Activated CD4-positive, alpha-beta memory T cell treated with anti-CD3 and anti-CD28 coated beads, Interleukin-2, amount 10 ng/mL, durations not matched to agents 7 days and 5 days (primary cell): ENCODE results near the gene CEP63. TPM values are rescaled to one million over a fixed set of nuclear protein-coding genes. Genes with fewer than 3 reads are reported as not detected.

Experiments
- CTCF ChIA-PET: fragments of 350-600 bp; sonication (Branson Sonifier 250); formaldehyde crosslinking; loops from one replicate; lab custom pipeline; 2021; ENCODE audit warnings: antibody characterized with exemption, inconsistent platforms; lab: Charles Lee
- POLR2A ChIA-PET: fragments of 350-600 bp; sonication (Branson Sonifier 250); formaldehyde crosslinking; loops from one replicate; lab custom pipeline; 2021; ENCODE audit warnings: antibody characterized with exemption; lab: Charles Lee
- DNase-seq: peaks from one replicate; pipeline ENCODE4 v3.0.0-alpha.2; 2020
- H3K27ac Mint-ChIP-seq: one replicate; pipeline ENCODE4 v1.8.0; 2021; ENCODE audit warnings: mild to moderate bottlenecking, mixed read lengths
- H3K27me3 Mint-ChIP-seq: one replicate; pipeline ENCODE4 v1.8.0; 2021; ENCODE audit warnings: mixed read lengths
- H3K36me3 Mint-ChIP-seq: one replicate; pipeline ENCODE4 v1.8.0; 2021; ENCODE audit warnings: low read depth, mixed read lengths
- H3K4me1 Mint-ChIP-seq: one replicate; pipeline ENCODE4 v1.8.0; 2021; ENCODE audit warnings: mixed read lengths
- H3K4me3 Mint-ChIP-seq: one replicate; pipeline ENCODE4 v1.8.0; 2021; ENCODE audit warnings: mild to moderate bottlenecking, mixed read lengths
- H3K9me3 Mint-ChIP-seq: one replicate; pipeline ENCODE4 v1.8.0; 2021; ENCODE audit warnings: mixed read lengths
- total RNA-seq, 2 experiments: library from RNA; stranded (reverse); gene quantifications; one replicate each; pipeline ENCODE4 v1.2.3, GENCODE V29; 2021

CEP63 gene
- total RNA-seq, 2 experiments from 2014 or later, result 22.4 to 24.2 TPM

DNA sequence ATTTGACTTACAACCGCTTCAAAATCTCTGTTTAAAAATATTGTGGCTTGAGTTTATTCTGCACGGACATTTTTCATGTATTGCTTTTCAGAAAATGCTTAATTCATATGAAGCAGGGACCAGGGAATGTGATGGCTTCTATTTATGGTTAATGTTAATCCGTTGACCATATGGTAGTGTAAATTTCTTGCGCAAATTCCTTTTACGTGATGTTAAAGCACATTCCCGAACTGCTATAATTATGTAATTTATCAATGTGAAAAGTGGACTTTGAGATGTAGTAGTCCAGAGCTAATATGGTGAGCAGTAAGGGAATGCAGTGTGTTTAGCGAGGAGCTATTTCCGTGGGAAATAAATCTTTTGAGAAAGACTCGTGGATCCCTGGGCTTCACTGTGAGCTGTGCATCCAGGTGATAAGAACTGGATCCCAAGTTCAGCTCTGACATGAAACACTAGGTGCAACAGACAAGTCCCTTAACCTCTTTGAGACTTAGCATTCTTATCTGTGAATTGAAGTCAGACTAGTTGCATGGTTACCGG is 27.4 kb upstream of the CEP63 start:
- Mint-ChIP-seq H3K4me1 (no peaks in the 10 kb centered on the region), H3K27ac (no peak overlapping the region), H3K27me3 (peaks cover 34% of the 10 kb centered on the region), H3K9me3 (no peaks in the 10 kb centered on the region), H3K36me3 (no peaks in the 10 kb centered on the region), H3K4me3 (no peak overlapping the region)
- ChIA-PET POLR2A (no interaction called here), CTCF (no interaction called here)
- DNase-seq, result no peak

DNA sequence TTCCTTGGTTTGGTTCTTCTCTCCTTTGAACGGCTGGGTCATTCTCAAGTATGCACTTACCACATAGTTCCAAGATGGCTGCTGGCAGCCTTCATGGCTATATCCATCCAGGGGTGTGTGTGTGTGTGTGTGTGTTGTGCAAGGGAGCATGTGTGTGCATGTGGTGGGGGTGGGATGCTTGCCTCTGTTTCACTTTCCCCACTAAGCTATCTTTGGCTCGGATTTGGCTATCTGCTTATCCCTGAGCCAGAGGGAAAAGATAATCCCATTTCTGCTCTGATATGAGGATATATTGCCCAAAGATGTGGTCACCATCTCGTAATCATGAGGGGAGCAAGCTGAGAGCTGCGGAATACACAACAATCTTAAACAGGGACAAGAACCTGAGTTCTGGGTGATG is 26.3 kb upstream of the CEP63 start:
- CTCF ChIA-PET, result interaction anchor here (0.9 kb wide), 1 partner anchor 14 kb away, joined by 3 read pairs; no protein-coding TSS in a partner anchor
- no peaks in the 10 kb centered on the region for H3K9me3 Mint-ChIP-seq
- POLR2A ChIA-PET, result no interaction called here
- no peaks in the 10 kb centered on the region for H3K36me3 Mint-ChIP-seq
- H3K27ac Mint-ChIP-seq, result no peak overlapping the region
- H3K4me1 Mint-ChIP-seq, result no peaks in the 10 kb centered on the region
- no peak for DNase-seq
- H3K4me3 Mint-ChIP-seq, result no peak overlapping the region
- H3K27me3 Mint-ChIP-seq, result peaks cover 29% of the 10 kb centered on the region

DNA sequence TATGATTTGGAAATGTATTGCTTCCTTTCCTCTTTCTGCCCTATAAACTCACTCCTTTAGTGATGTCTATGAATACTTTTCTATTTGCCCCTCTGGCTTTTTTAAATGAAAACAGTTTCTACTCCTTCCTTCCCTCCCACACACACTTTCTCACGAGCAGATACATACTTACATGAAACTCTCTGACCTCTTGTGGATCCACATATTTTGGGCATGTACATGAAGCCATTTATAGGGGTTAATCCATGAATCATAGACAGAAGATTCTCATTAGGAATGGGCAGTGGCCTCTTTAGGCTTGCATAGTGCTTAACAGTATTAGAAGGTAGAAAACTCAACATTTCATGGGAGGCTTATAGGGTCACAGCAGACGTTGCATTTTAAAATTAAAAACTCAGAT is 24.9 kb upstream of the CEP63 start:
- no peak overlapping the region for H3K4me3 Mint-ChIP-seq
- H3K9me3 Mint-ChIP-seq, result no peaks in the 10 kb centered on the region
- peaks cover 27% of the 10 kb centered on the region for H3K27me3 Mint-ChIP-seq
- POLR2A ChIA-PET, result no interaction called here
- H3K36me3 Mint-ChIP-seq, result no peaks in the 10 kb centered on the region
- H3K4me1 Mint-ChIP-seq, result no peaks in the 10 kb centered on the region
- no peak for DNase-seq
- CTCF ChIA-PET, result no interaction called here
- no peak overlapping the region for H3K27ac Mint-ChIP-seq

DNA sequence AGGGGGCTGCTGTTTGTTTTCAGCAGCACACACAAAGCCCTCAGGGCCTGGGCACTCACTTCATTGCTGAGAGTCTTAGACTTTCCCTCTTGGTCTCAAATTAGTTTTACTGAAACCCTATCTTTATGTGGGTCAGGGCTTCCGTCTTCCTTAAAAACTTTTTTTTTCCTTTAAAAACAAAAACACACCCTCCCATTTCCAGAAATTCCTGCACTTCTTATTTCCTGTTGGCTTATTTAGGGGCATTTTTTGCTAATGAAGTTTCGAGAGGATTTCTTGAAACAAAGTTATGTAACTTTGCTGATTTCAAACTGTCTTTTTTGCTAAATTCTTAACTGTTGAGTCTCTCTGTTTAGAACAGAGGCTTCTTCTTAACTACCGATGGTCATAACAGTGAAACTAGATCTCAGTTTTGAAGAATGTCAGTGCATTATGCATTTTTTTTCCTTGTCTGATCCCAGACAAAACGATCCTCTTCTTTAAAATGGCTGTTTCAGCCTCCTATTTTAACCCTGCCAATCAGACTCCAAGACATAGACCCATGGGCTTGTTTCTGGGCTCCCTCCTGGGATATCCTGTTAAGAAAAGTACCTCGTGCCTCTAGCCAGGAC is 23.4 kb upstream of the CEP63 start:
- no peaks in the 10 kb centered on the region for H3K9me3 Mint-ChIP-seq
- POLR2A ChIA-PET, result no interaction called here

DNA sequence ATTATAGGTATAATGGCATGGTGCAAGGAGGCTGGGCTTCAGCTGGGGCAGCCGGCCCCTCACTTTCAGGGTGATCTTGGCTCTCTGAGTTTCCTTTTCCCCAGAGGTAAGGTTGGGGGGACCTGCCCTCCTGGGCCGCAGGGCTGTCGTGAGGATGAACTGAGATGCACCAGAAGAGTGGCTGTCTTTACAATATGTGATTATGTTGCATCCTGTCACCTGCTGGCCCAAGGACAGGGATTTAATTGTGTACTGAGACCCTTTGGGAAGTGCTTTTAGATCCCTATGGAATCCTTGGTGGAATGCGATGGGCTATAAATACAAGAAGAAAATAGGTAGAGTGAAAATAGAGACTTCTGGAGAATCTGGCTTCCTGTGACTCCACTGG is 22.2 kb upstream of the CEP63 start:
- ChIA-PET CTCF (no interaction called here), POLR2A (no interaction called here)
- H3K4me3 Mint-ChIP-seq, result no peak overlapping the region
- H3K36me3 Mint-ChIP-seq, result no peaks in the 10 kb centered on the region
- H3K27ac Mint-ChIP-seq, result no peak overlapping the region
- no peaks in the 10 kb centered on the region for H3K4me1 Mint-ChIP-seq
- DNase-seq, result no peak
- no peaks in the 10 kb centered on the region for H3K9me3 Mint-ChIP-seq
- peaks cover 14% of the 10 kb centered on the region for H3K27me3 Mint-ChIP-seq

More for the DNA sequence above, 23.4 kb upstream of the CEP63 start:
- CTCF ChIA-PET, result no interaction called here
- Mint-ChIP-seq H3K36me3 (no peaks in the 10 kb centered on the region), H3K4me3 (no peak overlapping the region), H3K4me1 (no peaks in the 10 kb centered on the region), H3K27ac (no peak overlapping the region), H3K27me3 (peaks cover 22% of the 10 kb centered on the region)
- DNase-seq, result no peak

DNA sequence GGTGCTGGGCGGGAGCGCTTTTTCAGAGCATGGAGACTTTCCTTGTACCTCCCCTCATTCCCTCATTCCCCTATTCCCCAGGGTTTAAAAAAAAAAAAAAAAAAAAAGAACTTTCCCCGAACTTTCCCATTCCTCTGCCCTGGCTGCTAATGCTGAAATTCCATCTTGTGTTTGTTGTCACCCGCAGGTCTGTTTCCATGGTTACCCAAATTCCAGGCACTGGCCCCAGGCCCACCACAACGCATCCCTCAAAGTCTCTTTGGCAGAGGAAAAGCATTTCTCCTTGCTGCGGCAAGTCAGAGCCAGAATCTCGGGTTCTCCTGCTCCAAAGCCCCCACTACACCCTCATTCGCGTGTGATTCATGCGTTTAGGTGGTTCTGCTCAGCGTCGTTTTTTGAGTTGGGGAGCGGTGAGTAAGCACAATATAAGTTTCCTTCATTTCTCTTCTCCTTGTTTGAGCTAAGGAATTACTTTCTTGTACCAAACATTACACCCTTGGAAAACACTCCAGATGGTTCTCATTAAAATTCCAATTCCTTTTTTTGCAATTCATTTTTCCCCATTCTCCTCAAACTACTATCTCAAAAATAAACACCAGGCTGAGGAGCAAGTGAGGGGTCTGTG is 21.7 kb upstream of the CEP63 start:
- Mint-ChIP-seq H3K9me3 (no peaks in the 10 kb centered on the region), H3K4me3 (no peak overlapping the region), H3K36me3 (no peaks in the 10 kb centered on the region), H3K27ac (no peak overlapping the region), H3K4me1 (no peaks in the 10 kb centered on the region), H3K27me3 (peaks cover 14% of the 10 kb centered on the region)
- ChIA-PET CTCF (no interaction called here), POLR2A (no interaction called here)
- no peak for DNase-seq

DNA sequence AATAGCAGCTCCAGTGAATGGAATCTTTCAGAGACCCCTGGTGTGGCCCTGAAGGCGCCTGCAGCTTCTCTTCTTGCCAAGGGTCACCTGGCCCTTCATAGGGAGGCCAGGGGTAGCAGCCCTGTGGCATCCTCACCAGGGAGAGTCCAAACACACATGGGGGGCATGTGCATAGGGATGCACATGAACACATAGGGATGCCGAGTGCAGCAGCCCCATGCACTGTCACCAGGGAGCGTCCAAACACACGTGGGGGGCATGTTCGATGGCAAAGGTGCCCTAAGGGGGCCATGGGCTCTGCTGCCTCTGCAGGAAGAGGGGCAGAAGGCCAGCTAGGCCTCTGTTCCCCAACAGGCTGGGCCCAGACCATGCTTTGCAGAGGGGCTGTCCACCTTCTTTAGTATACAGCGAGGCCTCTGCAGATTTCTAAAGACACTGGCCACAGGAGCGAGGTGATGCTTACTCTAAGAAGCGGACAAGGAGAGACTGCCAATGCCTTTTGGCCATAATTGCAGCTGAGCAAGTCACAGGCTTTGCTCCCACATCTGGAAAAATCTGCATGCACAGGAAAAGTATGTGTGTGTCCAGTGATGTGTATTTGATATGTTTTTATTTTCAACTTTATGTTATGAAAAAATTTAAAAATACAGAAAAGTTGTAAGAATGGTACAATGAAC is 21.0 kb upstream of the CEP63 start:
- CTCF ChIA-PET, result interaction anchor here (0.7 kb wide), 1 partner anchor 439 kb away, joined by 3 read pairs; no protein-coding TSS in a partner anchor
- no peak for DNase-seq
- Mint-ChIP-seq H3K4me3 (no peak overlapping the region), H3K27ac (no peak overlapping the region), H3K27me3 (peaks cover 9% of the 10 kb centered on the region), H3K9me3 (no peaks in the 10 kb centered on the region), H3K36me3 (no peaks in the 10 kb centered on the region), H3K4me1 (no peaks in the 10 kb centered on the region)
- POLR2A ChIA-PET, result no interaction called here

DNA sequence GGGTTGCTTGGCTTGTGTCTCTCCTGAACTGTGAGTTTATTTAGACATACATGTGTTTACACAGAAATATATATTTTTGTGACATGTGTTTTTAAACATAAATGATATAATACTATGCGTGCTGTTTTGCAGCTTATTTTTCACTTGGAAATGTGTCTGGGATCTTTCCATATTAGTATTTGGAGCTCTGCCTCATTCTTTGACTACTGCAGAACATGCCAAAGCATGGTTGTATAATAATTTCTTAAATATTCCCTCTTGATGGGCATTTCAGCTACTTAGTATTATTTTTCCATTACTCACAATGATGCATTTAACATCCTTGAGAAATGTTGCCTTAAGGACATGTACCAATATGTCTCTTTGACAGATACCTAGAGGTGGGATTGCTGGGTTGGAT is 19.5 kb upstream of the CEP63 start:
- CTCF ChIA-PET, result interaction anchor here (1.0 kb wide), 2 partner anchors 11 to 16 kb away, joined by 4 read pairs; no protein-coding TSS in a partner anchor
- no peaks in the 10 kb centered on the region for H3K9me3 Mint-ChIP-seq
- no peak for DNase-seq

DNA sequence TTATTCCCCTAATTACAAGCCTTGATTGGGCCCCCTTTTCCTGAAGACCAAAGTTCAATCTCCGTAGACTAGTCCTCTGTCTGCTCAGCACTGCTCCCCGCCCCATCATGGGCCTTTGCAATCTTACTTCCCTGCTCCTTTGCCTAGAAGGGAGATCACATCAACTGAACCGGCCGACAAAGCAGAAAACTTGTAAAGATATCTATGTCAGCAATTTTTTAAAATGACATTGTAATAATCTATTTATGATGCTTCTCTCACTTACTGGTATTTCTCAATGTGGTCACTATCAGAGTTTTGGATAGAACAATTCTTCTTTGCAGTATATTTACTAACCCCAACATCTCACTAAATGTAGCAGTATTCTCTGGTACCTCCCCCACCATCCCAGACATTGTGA is 17.3 kb upstream of the CEP63 start:
- no peaks in the 10 kb centered on the region for H3K9me3 Mint-ChIP-seq
- DNase-seq, result no peak
- no peak overlapping the region for H3K4me3 Mint-ChIP-seq
- H3K4me1 Mint-ChIP-seq, result no peaks in the 10 kb centered on the region
- ChIA-PET POLR2A (no interaction called here), CTCF (interaction anchor here (1.5 kb wide), 1 partner anchor 9 kb away, joined by 9 read pairs; no protein-coding TSS in a partner anchor)
- H3K36me3 Mint-ChIP-seq, result no peaks in the 10 kb centered on the region
- no peaks in the 10 kb centered on the region for H3K27me3 Mint-ChIP-seq
- no peak overlapping the region for H3K27ac Mint-ChIP-seq

More for the DNA sequence above, 19.5 kb upstream of the CEP63 start:
- Mint-ChIP-seq H3K4me1 (no peaks in the 10 kb centered on the region), H3K36me3 (no peaks in the 10 kb centered on the region), H3K4me3 (no peak overlapping the region), H3K27ac (no peak overlapping the region), H3K27me3 (peaks cover 5% of the 10 kb centered on the region)
- POLR2A ChIA-PET, result interaction anchor here (0.7 kb wide), 1 partner anchor 19 kb away, joined by 3 read pairs; no protein-coding TSS in a partner anchor

DNA sequence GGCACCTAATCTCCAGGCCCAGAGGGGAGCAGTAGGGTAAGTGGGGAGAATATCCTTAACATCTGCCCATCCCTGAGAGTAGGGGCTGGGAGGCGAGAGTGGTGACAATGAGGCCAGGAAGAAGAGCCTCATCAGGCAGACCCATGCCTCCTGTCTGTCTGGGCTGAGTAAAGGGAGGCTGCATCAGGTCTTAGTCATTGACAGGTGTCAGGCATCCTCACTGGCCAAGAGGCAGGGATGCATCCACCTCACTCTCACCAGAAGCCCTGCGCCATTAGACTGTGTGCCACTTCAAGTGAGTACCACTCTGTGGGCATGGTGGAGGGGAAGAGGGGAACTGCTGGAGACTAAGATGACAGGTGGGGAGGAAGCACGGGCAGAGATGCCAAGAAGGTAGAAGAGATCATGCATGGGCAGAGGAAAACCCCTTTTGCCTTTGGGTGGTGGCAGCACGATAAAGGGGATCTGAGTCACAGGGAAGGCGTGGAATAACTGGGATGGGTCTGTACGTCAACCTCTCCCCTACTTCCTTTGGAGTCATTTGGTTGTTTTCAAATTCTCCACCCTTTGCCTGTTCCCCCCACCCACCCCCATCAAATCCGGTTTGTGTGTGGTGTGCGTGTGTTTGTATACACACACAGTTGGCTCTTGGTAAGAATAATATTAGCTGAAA is 14.2 kb upstream of the CEP63 start:
- ChIA-PET POLR2A (interaction anchor here (6.8 kb wide), 1 partner anchor 14 kb away, joined by 41 read pairs; the partner anchor contains the start of genes ANAPC13 and CEP63), CTCF (interaction anchor here (1.4 to 6.4 kb wide), 3 partner anchors 14 to 166 kb away, joined by 3 to 62 read pairs (median 13); partner anchors contain the start of genes ANAPC13 and CEP63)
- Mint-ChIP-seq H3K9me3 (no peaks in the 10 kb centered on the region), H3K36me3 (peaks cover 3% of the 10 kb centered on the region), H3K27me3 (no peaks in the 10 kb centered on the region), H3K27ac (no peak overlapping the region), H3K4me3 (no peak overlapping the region), H3K4me1 (peaks cover 2% of the 10 kb centered on the region)
- no peak for DNase-seq

DNA sequence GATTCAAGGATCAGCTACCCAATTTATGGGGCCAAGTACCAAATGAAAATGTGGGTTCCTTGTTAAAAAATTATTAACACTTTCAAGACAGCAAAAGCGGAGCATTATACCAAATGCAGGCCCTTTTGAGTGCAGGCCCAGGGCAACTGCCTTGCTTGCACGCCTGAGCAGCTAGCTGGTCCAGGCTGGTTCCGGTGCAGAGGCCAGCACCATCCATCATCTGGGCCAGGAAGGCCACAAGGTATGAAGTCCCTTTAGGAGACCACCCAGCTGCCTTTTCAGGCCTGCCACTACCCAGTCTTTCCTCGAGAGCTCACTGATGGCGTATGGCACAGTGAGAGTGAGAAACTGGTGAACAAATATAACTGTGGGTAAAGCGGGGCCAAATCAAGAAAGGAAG is 13.0 kb upstream of the CEP63 start:
- H3K4me3 Mint-ChIP-seq, result no peak overlapping the region
- peaks cover 2% of the 10 kb centered on the region for H3K4me1 Mint-ChIP-seq
- H3K36me3 Mint-ChIP-seq, result peaks cover 10% of the 10 kb centered on the region
- ChIA-PET POLR2A (interaction anchor here (6.8 kb wide), 1 partner anchor 13 kb away, joined by 41 read pairs; the partner anchor contains the start of genes ANAPC13 and CEP63), CTCF (interaction anchor here (0.7 to 6.8 kb wide), 11 partner anchors 12 to 343 kb away, joined by 3 to 62 read pairs (median 6); partner anchors contain the start of genes ANAPC13 and CEP63)
- no peaks in the 10 kb centered on the region for H3K27me3 Mint-ChIP-seq
- DNase-seq, result no peak
- H3K9me3 Mint-ChIP-seq, result no peaks in the 10 kb centered on the region
- no peak overlapping the region for H3K27ac Mint-ChIP-seq

DNA sequence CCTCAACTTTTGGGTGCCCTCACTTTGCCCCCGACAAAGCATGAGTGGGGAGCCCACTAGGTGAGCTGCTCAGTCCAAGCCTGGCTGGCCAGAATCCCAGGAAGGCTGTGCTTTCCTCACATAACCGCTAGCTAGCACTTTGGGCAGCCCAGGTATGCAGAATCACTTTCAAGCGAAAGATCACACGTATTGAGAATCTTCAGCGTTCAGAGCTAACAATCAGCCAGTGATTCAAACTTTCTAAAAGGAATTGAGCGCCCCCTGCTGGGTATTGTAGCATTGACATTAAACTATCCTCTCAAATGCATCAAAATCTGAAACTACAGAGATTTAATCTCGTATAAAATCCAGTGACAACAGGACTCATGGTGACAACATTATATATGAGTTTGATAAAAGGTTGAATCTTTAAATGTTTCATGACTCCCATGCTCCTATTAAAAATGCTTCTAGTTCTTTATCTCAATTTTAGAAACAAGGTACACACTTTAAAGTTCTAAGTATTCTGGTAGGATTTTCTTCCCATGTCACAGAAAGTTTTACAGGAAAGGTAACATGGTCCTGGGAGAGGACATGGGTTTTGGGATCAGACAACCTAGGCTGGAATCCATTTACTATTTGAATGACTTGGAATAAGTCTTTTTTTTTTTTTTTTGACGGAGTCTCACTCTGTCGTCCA is 11.8 kb upstream of the CEP63 start:
- Mint-ChIP-seq H3K4me1 (peaks cover 2% of the 10 kb centered on the region), H3K9me3 (no peaks in the 10 kb centered on the region), H3K36me3 (peaks cover 21% of the 10 kb centered on the region), H3K27ac (no peak overlapping the region), H3K27me3 (no peaks in the 10 kb centered on the region), H3K4me3 (no peak overlapping the region)
- DNase-seq, result peak; percentile 74
- POLR2A ChIA-PET, result interaction anchor here (0.7 to 6.8 kb wide), 3 partner anchors 11 to 265 kb away, joined by 3 to 41 read pairs (median 4); partner anchors contain the start of genes ANAPC13 and CEP63
- CTCF ChIA-PET, result interaction anchor here (0.7 to 6.8 kb wide), 17 partner anchors 11 to 344 kb away, joined by 3 to 62 read pairs (median 5); partner anchors contain the start of genes ANAPC13 and CEP63
